ENCODE measurements around the gene EPSTI1.

Gene EPSTI1

GRCh38 chr13:42836930-42837690, 154.9 kb downstream of the EPSTI1 start:
- no peak for DNase-seq
